PFSK-1 (cell line): Measurements from ENCODE around the gene CEP192.

Experiments used
- FOXP2 ChIP-seq: optimal IDR thresholded peaks from 2 replicates; pipeline ENCODE3; 2011; ENCODE audit warnings: borderline replicate concordance, control low read depth, inconsistent platforms; ENCODE audit not compliant: insufficient read depth; ENCODE audit errors: extremely low read length, extremely low read depth
- POLR2AphosphoS5 ChIP-seq: IDR thresholded peaks from 2 replicates; pipeline ENCODE4 v1.6.1; 2012; ENCODE audit warnings: low read depth, mild to moderate bottlenecking, control low read depth, low read length, moderate library complexity
- REST ChIP-seq, 2 experiments: IDR thresholded peaks; 2 replicates each; pipeline versions ENCODE4 v1.6.1 to v1.8.0; 2011 to 2012; ENCODE audit warnings: low read depth in 2 of 2, low read length in 2 of 2, control low read depth in 1 of 2, inconsistent platforms in 1 of 2, mild to moderate bottlenecking in 1 of 2, moderate library complexity in 1 of 2; ENCODE audit not compliant: insufficient read depth in 1 of 2
- SIN3A ChIP-seq: IDR thresholded peaks from 2 replicates; pipeline ENCODE4 v1.6.1; 2012; ENCODE audit warnings: mild to moderate bottlenecking, low read length, moderate library complexity, borderline replicate concordance; ENCODE audit not compliant: insufficient read depth
- TAF1 ChIP-seq: IDR thresholded peaks from 2 replicates; pipeline ENCODE4 v1.6.1; 2012; ENCODE audit warnings: low read length, control low read depth, borderline replicate concordance; ENCODE audit not compliant: insufficient read depth

GRCh38 chr18:13165636-13166423, 174.7 kb downstream of the CEP192 start:
- no peak for TF ChIP-seq TAF1
- no peak for TF ChIP-seq REST (IDR thresholded peaks at IDR 0.05; ENCODE audit: insufficient read depth in 1 of 2, low read depth in 2 of 2, low read length in 2 of 2)
- no peak for TF ChIP-seq SIN3A
- TF ChIP-seq POLR2AphosphoS5: no peak
- TF ChIP-seq FOXP2: no peak
